NCI-H1930 (cell line): ENCODE data around the gene KCND1.

ENCODE experiments used
- DNase-seq, 2 experiments: peaks; one replicate each; lab custom pipeline; 2025; lab: John Stamatoyannopoulos, UW

Gene KCND1

GRCh38 chrX:48937054-48937907, 34.4 kb downstream of the KCND1 start:
- DNase-seq, result no peak

- no peak for DNase-seq
Measured at GRCh38 chrX:48936429-48937053, 35.1 kb downstream of the KCND1 start.

GRCh38 chrX:48935301-48935670, 36.4 kb downstream of the KCND1 start:
- no peak for DNase-seq

- DNase-seq, result no peak
Measured at GRCh38 chrX:48934581-48935300, 36.9 kb downstream of the KCND1 start.

GRCh38 chrX:48933757-48934156, 37.9 kb downstream of the KCND1 start:
- DNase-seq, result no peak

- no peak for DNase-seq
Measured at GRCh38 chrX:48927736-48928382, 43.8 kb downstream of the KCND1 start.

- DNase-seq, result no peak
Measured at GRCh38 chrX:48927123-48927522, 44.5 kb downstream of the KCND1 start.

- no peak for DNase-seq
Measured at GRCh38 chrX:48924270-48924669, 47.4 kb downstream of the KCND1 start.

- no peak for DNase-seq
Measured at GRCh38 chrX:48923771-48924170, 47.9 kb downstream of the KCND1 start.

GRCh38 chrX:48920718-48921104, 50.9 kb downstream of the KCND1 start:
- DNase-seq, result no peak

GRCh38 chrX:48919947-48920717, 51.5 kb downstream of the KCND1 start:
- DNase-seq, result no peak

GRCh38 chrX:48919360-48919841, 52.2 kb downstream of the KCND1 start:
- no peak for DNase-seq

GRCh38 chrX:48918643-48919340, 52.9 kb downstream of the KCND1 start, which contains the start of gene PIM2:
TSS of gene PIM2 (minus strand) at chrX:48919024. CDS start at chrX:48918834, 190 bp downstream.
- peak; percentile 89 to 93 for DNase-seq

GRCh38 chrX:48918301-48918642, 53.4 kb downstream of the KCND1 start:
- DNase-seq, result no peak

GRCh38 chrX:48917139-48918001, 54.3 kb downstream of the KCND1 start:
- DNase-seq, result peak; percentile 87 to 91

- no peak for DNase-seq
Measured at GRCh38 chrX:48914593-48915493, 56.8 kb downstream of the KCND1 start.

GRCh38 chrX:48913605-48914366, 57.9 kb downstream of the KCND1 start:
- no peak for DNase-seq
